DOHH2 (cell line): ENCODE data around the gene TAF1D.

Source experiments
- EZH2phosphoT487 ChIP-seq: fragments of 200-600 bp; sonication (generic); IDR thresholded peaks from 2 replicates; pipeline ENCODE4 v1.6.1; 2017; ENCODE audit warnings: borderline replicate concordance, mild to moderate bottlenecking, antibody characterized with exemption, low read length, moderate library complexity, mixed read lengths
- TF ChIP-seq, protein P1 (sequence below): fragments of 200-600 bp; sonication (generic); IDR thresholded peaks from one replicate; pipeline ENCODE4 v1.5.1; 2014; ENCODE audit warnings: antibody characterized with exemption, mild to moderate bottlenecking, low read depth, low read length; ENCODE audit not compliant: poor library complexity, severe bottlenecking

DNA sequence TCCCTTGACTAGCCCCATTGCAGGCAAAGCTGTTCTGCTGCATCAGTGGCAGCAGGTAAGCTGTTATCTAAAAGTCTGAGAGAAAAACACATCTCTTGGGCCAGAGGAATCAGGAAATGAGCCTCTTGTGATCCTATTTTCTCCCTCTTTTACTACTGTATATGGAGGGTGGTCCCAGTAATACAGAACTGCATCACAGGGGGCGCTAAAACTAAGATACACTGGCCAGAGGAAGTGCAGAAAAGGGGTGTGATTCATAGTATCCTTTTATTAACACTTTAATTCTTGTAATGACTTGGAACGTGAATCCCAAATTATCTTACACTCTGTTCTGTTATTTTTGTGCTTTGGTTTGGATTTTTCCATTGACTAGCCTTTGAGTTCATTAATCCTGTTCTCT, 34.0 kb upstream of the TAF1D start:
- TF ChIP-seq, protein P1, sequence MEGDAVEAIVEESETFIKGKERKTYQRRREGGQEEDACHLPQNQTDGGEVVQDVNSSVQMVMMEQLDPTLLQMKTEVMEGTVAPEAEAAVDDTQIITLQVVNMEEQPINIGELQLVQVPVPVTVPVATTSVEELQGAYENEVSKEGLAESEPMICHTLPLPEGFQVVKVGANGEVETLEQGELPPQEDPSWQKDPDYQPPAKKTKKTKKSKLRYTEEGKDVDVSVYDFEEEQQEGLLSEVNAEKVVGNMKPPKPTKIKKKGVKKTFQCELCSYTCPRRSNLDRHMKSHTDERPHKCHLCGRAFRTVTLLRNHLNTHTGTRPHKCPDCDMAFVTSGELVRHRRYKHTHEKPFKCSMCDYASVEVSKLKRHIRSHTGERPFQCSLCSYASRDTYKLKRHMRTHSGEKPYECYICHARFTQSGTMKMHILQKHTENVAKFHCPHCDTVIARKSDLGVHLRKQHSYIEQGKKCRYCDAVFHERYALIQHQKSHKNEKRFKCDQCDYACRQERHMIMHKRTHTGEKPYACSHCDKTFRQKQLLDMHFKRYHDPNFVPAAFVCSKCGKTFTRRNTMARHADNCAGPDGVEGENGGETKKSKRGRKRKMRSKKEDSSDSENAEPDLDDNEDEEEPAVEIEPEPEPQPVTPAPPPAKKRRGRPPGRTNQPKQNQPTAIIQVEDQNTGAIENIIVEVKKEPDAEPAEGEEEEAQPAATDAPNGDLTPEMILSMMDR: peak; percentile 65
- TF ChIP-seq EZH2phosphoT487: no peak
